Progenitor cell of endocrine pancreas (in vitro differentiated cells): ENCODE measurements around the gene AOPEP. TPM values are rescaled to one million over a fixed set of nuclear protein-coding genes. Genes with fewer than 3 reads are reported as not detected.

Source experiments
- DNase-seq: peaks from one replicate; pipeline ENCODE4 v3.0.0; 2021; ENCODE audit warnings: low spot score; ENCODE audit not compliant: unreplicated experiment
- H3K27ac Mint-ChIP-seq: 2 replicates; pipeline ENCODE4 v1.8.0; 2021; ENCODE audit warnings: mild to moderate bottlenecking, moderate library complexity, mixed read lengths
- H3K27me3 Mint-ChIP-seq: 2 replicates; pipeline ENCODE4 v1.8.0; 2021; ENCODE audit warnings: mixed read lengths
- H3K36me3 Mint-ChIP-seq: 2 replicates; pipeline ENCODE4 v1.8.0; 2022; ENCODE audit warnings: mixed read lengths; ENCODE audit not compliant: insufficient read depth
- H3K4me1 Mint-ChIP-seq: 2 replicates; pipeline ENCODE4 v1.8.0; 2021; ENCODE audit warnings: low read depth, mixed read lengths
- H3K4me3 Mint-ChIP-seq: 2 replicates; pipeline ENCODE4 v1.8.0; 2021; ENCODE audit warnings: low read depth, mild to moderate bottlenecking, moderate library complexity, mixed read lengths
- H3K9me3 Mint-ChIP-seq: 2 replicates; pipeline ENCODE4 v1.8.0; 2021; ENCODE audit warnings: low read depth, mixed read lengths
- CTCF ChIP-seq: fragments of 200-600 bp; sonication (generic); IDR thresholded peaks from one replicate; pipeline ENCODE4 v1.5.0; 2021; ENCODE audit warnings: antibody characterized with exemption, mild to moderate bottlenecking; ENCODE audit not compliant: unreplicated experiment
- total RNA-seq: library from RNA; stranded (reverse); gene quantifications from 2 replicates; pipeline ENCODE4 v1.2.1, GENCODE V29; 2021

The AOPEP gene
- total RNA-seq, 1 donor from 2014 or later: 58.2 TPM

- peaks cover under 1% of the 10 kb centered on the region for H3K9me3 Mint-ChIP-seq
- no peak for DNase-seq
- TF ChIP-seq CTCF: no peak
- H3K36me3 Mint-ChIP-seq: peaks cover under 1% of the 10 kb centered on the region
- H3K4me1 Mint-ChIP-seq: peaks cover 41% of the 10 kb centered on the region
- no peaks in the 10 kb centered on the region for H3K27me3 Mint-ChIP-seq
- no peak overlapping the region for H3K4me3 Mint-ChIP-seq
- peak overlapping the region; percentile 86 for H3K27ac Mint-ChIP-seq
Measured at GRCh38 chr9:94864862-94865509, 138.5 kb downstream of the AOPEP start.

GRCh38 chr9:94865582-94866452, 139.3 kb downstream of the AOPEP start:
- H3K9me3 Mint-ChIP-seq: no peaks in the 10 kb centered on the region
- TF ChIP-seq CTCF: no peak
- H3K4me1 Mint-ChIP-seq: peaks cover 40% of the 10 kb centered on the region
- peak overlapping the region; percentile 96 for H3K27ac Mint-ChIP-seq
- no peak for DNase-seq
- H3K27me3 Mint-ChIP-seq: no peaks in the 10 kb centered on the region
- H3K36me3 Mint-ChIP-seq: no peaks in the 10 kb centered on the region
- H3K4me3 Mint-ChIP-seq: peak overlapping the region; percentile 29

GRCh38 chr9:94866770-94867169, 140.3 kb downstream of the AOPEP start:
- TF ChIP-seq CTCF: no peak
- Mint-ChIP-seq H3K36me3 (no peaks in the 10 kb centered on the region), H3K27ac (peak overlapping the region; percentile 96), H3K4me3 (peak overlapping the region; percentile 11), H3K27me3 (no peaks in the 10 kb centered on the region), H3K4me1 (peaks cover 43% of the 10 kb centered on the region), H3K9me3 (no peaks in the 10 kb centered on the region)
- no peak for DNase-seq

GRCh38 chr9:94867281-94867841, 140.9 kb downstream of the AOPEP start:
- Mint-ChIP-seq H3K4me3 (peak overlapping the region; percentile 11), H3K36me3 (no peaks in the 10 kb centered on the region), H3K27ac (peak overlapping the region; percentile 96), H3K27me3 (no peaks in the 10 kb centered on the region), H3K4me1 (peaks cover 43% of the 10 kb centered on the region), H3K9me3 (no peaks in the 10 kb centered on the region)
- TF ChIP-seq CTCF: no peak
- peak; percentile 19 for DNase-seq

- no peak for TF ChIP-seq CTCF
- no peak overlapping the region for H3K4me3 Mint-ChIP-seq
- no peaks in the 10 kb centered on the region for H3K9me3 Mint-ChIP-seq
- H3K27ac Mint-ChIP-seq: peak overlapping the region; percentile 96
- no peak for DNase-seq
- H3K36me3 Mint-ChIP-seq: no peaks in the 10 kb centered on the region
- peaks cover 46% of the 10 kb centered on the region for H3K4me1 Mint-ChIP-seq
- no peaks in the 10 kb centered on the region for H3K27me3 Mint-ChIP-seq
Measured at GRCh38 chr9:94867842-94868312, 141.4 kb downstream of the AOPEP start.
